Activated CD8-positive, alpha-beta memory T cell treated with anti-CD3 and anti-CD28 coated beads, Interleukin-2, amount 50 U/mL, for 1 hour (primary cell): ENCODE data around the gene ADPRH.
"Not testable (repeated sequence)": the region's sequence is repeated elsewhere in the genome, so short reads cannot be mapped to it uniquely, and the experiment has no call there.

Source experiments
- DNase-seq: peaks from one replicate; pipeline ENCODE4 v3.0.0-alpha.2; 2020; ENCODE audit errors: extremely low read depth

The ADPRH gene

GRCh38 chr3:119579366-119580066 is at the start of gene ADPRH:
ADPRH (plus strand) TSS chr3:119579492; CDS start chr3:119582170, 2,678 bp downstream.
- DNase-seq, result no peak

GRCh38 chr3:119529883-119530282 is 49.4 kb upstream of the ADPRH start:
- no peak for DNase-seq

- DNase-seq, result no peak
These were observed 48.8 kb upstream of the ADPRH start for GRCh38 chr3:119530456-119530855.

GRCh38 chr3:119531151-119531550 is 48.1 kb upstream of the ADPRH start:
- no peak for DNase-seq

- no peak for DNase-seq
These were observed 45.0 kb upstream of the ADPRH start for GRCh38 chr3:119534296-119534695.

GRCh38 chr3:119536757-119537156 is 42.5 kb upstream of the ADPRH start:
- no peak for DNase-seq

- DNase-seq, result no peak
These were observed 40.5 kb upstream of the ADPRH start for GRCh38 chr3:119538772-119539171.

- DNase-seq, result no peak
These were observed 37.7 kb upstream of the ADPRH start for GRCh38 chr3:119541547-119541946.

GRCh38 chr3:119542168-119542767 is 37.0 kb upstream of the ADPRH start:
- DNase-seq, result no peak

- no peak for DNase-seq
These were observed 36.1 kb upstream of the ADPRH start for GRCh38 chr3:119543147-119543546.

GRCh38 chr3:119547227-119547626 is 32.1 kb upstream of the ADPRH start:
- no peak for DNase-seq

GRCh38 chr3:119548341-119548740 is 31.0 kb upstream of the ADPRH start:
- DNase-seq, result no peak

GRCh38 chr3:119550192-119550910 is 28.9 kb upstream of the ADPRH start:
- DNase-seq, result no peak

- DNase-seq, result no peak
These were observed 27.7 kb upstream of the ADPRH start for GRCh38 chr3:119551598-119551997.

- not testable (repeated sequence) for DNase-seq
These were observed 26.4 kb upstream of the ADPRH start for GRCh38 chr3:119552928-119553327.

GRCh38 chr3:119553823-119554415 is 25.4 kb upstream of the ADPRH start:
- DNase-seq, result no peak

- DNase-seq, result no peak
These were observed 24.0 kb upstream of the ADPRH start for GRCh38 chr3:119555309-119555735.

- DNase-seq, result no peak
These were observed 23.4 kb upstream of the ADPRH start for GRCh38 chr3:119555929-119556328.

GRCh38 chr3:119557192-119557876 is 22.0 kb upstream of the ADPRH start:
- no peak for DNase-seq

GRCh38 chr3:119557877-119558269 is 21.4 kb upstream of the ADPRH start:
- DNase-seq, result no peak

- DNase-seq, result no peak
These were observed 20.5 kb upstream of the ADPRH start for GRCh38 chr3:119558626-119559317.
